NCI-H1436 treated with DMSO at 0.1 percent for 48 hours (cell line): Measurements from ENCODE around the gene SPIN1.

Experiments used
- DNase-seq: peaks from one replicate; lab custom pipeline; 2025; lab: John Stamatoyannopoulos, UW

Gene SPIN1

GRCh38 chr9:88388886-88389605 is 802 bp downstream of the SPIN1 start:
- DNase-seq = no peak

- DNase-seq = no peak
Observed at GRCh38 chr9:88390371-88390990, 2.2 kb downstream of the SPIN1 start.

- no peak for DNase-seq
Observed at GRCh38 chr9:88391236-88391635, 3.0 kb downstream of the SPIN1 start.

- no peak for DNase-seq
Observed at GRCh38 chr9:88391921-88392320, 3.7 kb downstream of the SPIN1 start.

GRCh38 chr9:88392549-88392948 is 4.3 kb downstream of the SPIN1 start:
- no peak for DNase-seq

GRCh38 chr9:88396836-88397577 is 8.8 kb downstream of the SPIN1 start:
- no peak for DNase-seq

- DNase-seq = no peak
Observed at GRCh38 chr9:88398016-88398415, 9.8 kb downstream of the SPIN1 start.

- DNase-seq = no peak
Observed at GRCh38 chr9:88399966-88400365, 11.7 kb downstream of the SPIN1 start.

- DNase-seq = no peak
Observed at GRCh38 chr9:88403340-88403739, 15.1 kb downstream of the SPIN1 start.

- DNase-seq = no peak
Observed at GRCh38 chr9:88406051-88406450, 17.8 kb downstream of the SPIN1 start.

- DNase-seq = no peak
Observed at GRCh38 chr9:88411471-88411870, 23.2 kb downstream of the SPIN1 start.

GRCh38 chr9:88414298-88414697 is 26.1 kb downstream of the SPIN1 start:
- DNase-seq = no peak

- DNase-seq = no peak
Observed at GRCh38 chr9:88418025-88418424, 29.8 kb downstream of the SPIN1 start.

GRCh38 chr9:88418715-88419540 is 30.7 kb downstream of the SPIN1 start:
- no peak for DNase-seq

- no peak for DNase-seq
Observed at GRCh38 chr9:88420227-88420626, 32.0 kb downstream of the SPIN1 start.

- no peak for DNase-seq
Observed at GRCh38 chr9:88421348-88421747, 33.1 kb downstream of the SPIN1 start.

GRCh38 chr9:88425538-88425950 is 37.3 kb downstream of the SPIN1 start:
- DNase-seq = no peak

GRCh38 chr9:88426651-88427050 is 38.4 kb downstream of the SPIN1 start:
- DNase-seq = no peak

- no peak for DNase-seq
Observed at GRCh38 chr9:88429595-88430430, 41.6 kb downstream of the SPIN1 start.

GRCh38 chr9:88433583-88434255 is 45.5 kb downstream of the SPIN1 start:
- no peak for DNase-seq

- no peak for DNase-seq
Observed at GRCh38 chr9:88435336-88435735, 47.1 kb downstream of the SPIN1 start.
